ENCODE measurements around the gene ZNF652.

The ZNF652 gene

DNA sequence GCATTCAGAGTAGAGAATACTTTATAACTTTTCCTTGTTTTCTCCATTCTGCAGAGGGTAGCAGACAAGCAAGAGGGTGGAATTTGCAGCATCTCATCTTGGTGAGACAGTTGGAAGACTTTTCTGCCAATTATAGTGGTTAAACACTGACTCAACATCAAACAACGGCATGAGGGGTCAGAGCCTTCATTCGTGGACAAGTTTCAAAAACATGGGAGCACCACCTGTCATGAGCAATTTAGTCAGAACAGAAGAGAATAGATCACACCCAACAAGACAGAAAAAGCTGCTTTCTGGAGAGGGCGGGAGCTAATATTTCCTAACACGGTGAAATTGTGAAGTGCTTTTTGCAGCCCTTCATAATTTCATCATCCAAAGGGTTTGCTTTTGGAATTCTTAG, 17.9 kb upstream of the ZNF652 start:
- TF ChIP-seq EP300 (IDR thresholded peaks at IDR 0.05; ENCODE audit: borderline replicate concordance) (no peak), ZBTB7A (IDR thresholded peaks at IDR 0.05; ENCODE audit: low read depth) (no peak), TCF12 (IDR thresholded peaks at IDR 0.05; ENCODE audit: low read depth) (no peak), FOXM1 (IDR thresholded peaks at IDR 0.05; ENCODE audit: borderline replicate concordance, low read depth) (no peak), TAF1 (IDR thresholded peaks at IDR 0.05; ENCODE audit: low read depth) (no peak), CREB1 (IDR thresholded peaks at IDR 0.05; ENCODE audit: low read depth) (no peak), CEBPB (IDR thresholded peaks at IDR 0.05) (no peak), NFIC (IDR thresholded peaks at IDR 0.05) (no peak), RAD21 (IDR thresholded peaks at IDR 0.05; ENCODE audit: low read depth) (no peak), EGR1 (IDR thresholded peaks at IDR 0.05) (no peak), YY1 (IDR thresholded peaks at IDR 0.05; ENCODE audit: low read depth) (no peak), TEAD4 (IDR thresholded peaks at IDR 0.05) (no peak)
- TF ChIP-seq, protein P1, sequence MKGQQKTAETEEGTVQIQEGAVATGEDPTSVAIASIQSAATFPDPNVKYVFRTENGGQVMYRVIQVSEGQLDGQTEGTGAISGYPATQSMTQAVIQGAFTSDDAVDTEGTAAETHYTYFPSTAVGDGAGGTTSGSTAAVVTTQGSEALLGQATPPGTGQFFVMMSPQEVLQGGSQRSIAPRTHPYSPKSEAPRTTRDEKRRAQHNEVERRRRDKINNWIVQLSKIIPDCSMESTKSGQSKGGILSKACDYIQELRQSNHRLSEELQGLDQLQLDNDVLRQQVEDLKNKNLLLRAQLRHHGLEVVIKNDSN (IDR thresholded peaks at IDR 0.05), result no peak
- TF ChIP-seq, protein P2, sequence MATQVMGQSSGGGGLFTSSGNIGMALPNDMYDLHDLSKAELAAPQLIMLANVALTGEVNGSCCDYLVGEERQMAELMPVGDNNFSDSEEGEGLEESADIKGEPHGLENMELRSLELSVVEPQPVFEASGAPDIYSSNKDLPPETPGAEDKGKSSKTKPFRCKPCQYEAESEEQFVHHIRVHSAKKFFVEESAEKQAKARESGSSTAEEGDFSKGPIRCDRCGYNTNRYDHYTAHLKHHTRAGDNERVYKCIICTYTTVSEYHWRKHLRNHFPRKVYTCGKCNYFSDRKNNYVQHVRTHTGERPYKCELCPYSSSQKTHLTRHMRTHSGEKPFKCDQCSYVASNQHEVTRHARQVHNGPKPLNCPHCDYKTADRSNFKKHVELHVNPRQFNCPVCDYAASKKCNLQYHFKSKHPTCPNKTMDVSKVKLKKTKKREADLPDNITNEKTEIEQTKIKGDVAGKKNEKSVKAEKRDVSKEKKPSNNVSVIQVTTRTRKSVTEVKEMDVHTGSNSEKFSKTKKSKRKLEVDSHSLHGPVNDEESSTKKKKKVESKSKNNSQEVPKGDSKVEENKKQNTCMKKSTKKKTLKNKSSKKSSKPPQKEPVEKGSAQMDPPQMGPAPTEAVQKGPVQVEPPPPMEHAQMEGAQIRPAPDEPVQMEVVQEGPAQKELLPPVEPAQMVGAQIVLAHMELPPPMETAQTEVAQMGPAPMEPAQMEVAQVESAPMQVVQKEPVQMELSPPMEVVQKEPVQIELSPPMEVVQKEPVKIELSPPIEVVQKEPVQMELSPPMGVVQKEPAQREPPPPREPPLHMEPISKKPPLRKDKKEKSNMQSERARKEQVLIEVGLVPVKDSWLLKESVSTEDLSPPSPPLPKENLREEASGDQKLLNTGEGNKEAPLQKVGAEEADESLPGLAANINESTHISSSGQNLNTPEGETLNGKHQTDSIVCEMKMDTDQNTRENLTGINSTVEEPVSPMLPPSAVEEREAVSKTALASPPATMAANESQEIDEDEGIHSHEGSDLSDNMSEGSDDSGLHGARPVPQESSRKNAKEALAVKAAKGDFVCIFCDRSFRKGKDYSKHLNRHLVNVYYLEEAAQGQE (IDR thresholded peaks at IDR 0.05; ENCODE audit: low read depth), result no peak
- TF ChIP-seq, protein P3, sequence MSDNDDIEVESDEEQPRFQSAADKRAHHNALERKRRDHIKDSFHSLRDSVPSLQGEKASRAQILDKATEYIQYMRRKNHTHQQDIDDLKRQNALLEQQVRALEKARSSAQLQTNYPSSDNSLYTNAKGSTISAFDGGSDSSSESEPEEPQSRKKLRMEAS (IDR thresholded peaks at IDR 0.05), result no peak

DNA sequence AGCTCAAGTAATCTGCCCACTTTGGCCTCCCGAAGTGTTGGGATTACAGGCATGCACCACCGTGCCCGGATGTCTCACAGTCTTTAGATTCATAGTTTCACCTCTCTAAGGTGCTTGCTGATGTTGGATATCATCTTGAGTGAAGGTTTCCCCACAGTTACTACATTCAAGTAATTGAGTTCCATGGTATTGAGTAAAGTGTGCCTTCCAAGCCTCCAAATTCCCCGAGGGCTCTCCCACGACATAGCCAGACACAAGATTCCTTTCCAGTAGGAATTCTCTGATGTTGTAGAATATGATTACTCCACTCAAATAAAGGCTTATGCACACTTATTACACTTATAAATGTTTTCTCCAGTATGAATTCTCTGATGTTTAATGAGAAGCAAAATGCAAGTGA, 16.3 kb upstream of the ZNF652 start:
- no peak for TF ChIP-seq CREB1 (IDR thresholded peaks at IDR 0.05; ENCODE audit: low read depth)
- TF ChIP-seq, protein P1 (IDR thresholded peaks at IDR 0.05), result no peak
- no peak for TF ChIP-seq NFIC (IDR thresholded peaks at IDR 0.05)
- no peak for TF ChIP-seq TCF12 (IDR thresholded peaks at IDR 0.05; ENCODE audit: low read depth)
- TF ChIP-seq, protein P2 (IDR thresholded peaks at IDR 0.05; ENCODE audit: low read depth), result no peak
- no peak for TF ChIP-seq CEBPB (IDR thresholded peaks at IDR 0.05)
- TF ChIP-seq TEAD4 (IDR thresholded peaks at IDR 0.05), result no peak
- TF ChIP-seq, protein P3 (IDR thresholded peaks at IDR 0.05), result no peak

DNA sequence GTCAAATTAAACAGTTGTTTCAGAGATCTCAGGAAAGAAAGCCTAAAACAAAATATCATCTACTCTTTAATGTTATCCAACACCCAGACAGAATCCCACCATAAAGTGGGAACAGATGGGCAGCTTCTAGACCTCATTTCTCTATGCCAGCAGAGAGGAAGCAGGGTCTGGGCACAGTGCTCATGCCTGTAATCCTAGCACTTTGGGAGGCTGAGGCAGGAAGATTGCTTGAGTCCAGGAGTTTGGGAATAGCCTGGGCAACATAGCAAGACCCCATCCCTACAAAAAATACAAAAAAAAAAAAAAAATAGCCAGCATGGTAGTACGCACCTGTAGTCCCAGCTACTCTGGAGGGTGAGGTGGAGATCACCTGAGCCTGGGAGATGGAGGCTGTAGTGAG, 13.5 kb upstream of the ZNF652 start:
- TF ChIP-seq TCF12 (IDR thresholded peaks at IDR 0.05; ENCODE audit: low read depth) (no peak), EP300 (IDR thresholded peaks at IDR 0.05; ENCODE audit: borderline replicate concordance) (no peak), TEAD4 (IDR thresholded peaks at IDR 0.05) (no peak)
- TF ChIP-seq, protein P1 (IDR thresholded peaks at IDR 0.05), result no peak

DNA sequence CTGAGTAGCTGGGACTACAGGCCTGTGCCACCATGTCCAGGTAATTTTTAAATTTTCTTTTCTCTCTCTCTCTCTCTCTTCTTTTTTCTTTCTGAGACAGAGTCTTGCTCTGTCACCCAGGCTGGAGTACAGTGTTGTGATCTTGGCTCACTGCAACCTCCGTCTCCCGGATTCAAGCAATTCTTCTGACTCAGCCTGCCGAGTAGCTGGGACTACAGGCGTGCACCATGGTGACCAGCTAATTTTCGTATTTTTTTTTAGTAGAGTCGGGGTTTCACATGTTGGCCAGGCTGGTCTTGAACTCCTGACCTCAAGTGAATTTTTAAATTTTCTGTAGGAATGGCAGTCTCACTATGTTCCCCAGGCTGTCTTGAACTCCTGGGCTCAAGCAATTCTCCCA, 11.1 kb upstream of the ZNF652 start:
- TF ChIP-seq, protein P2 (IDR thresholded peaks at IDR 0.05; ENCODE audit: low read depth), result no peak
- TF ChIP-seq TAF1 (IDR thresholded peaks at IDR 0.05; ENCODE audit: low read depth), result no peak

DNA sequence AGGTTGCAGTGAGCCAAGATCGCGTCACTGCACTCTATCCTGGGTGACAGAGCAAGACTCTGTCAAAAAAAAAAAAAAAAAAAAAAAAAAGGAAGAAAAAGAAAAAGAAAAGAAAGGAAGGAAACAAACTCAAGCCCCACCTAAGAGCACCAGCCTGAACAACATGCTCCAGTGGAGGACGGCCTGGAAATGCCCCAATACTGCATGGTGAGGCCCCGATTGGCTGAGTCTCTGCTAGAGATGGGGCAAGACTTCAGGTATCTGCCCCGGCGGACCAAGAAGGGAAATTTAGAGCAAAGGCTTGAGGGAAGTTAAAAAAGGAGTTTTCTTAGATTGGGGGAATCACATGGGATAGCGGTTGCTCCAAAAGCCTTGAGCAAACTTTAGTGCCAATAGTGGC, 10.4 kb upstream of the ZNF652 start:
- TF ChIP-seq TCF12 (IDR thresholded peaks at IDR 0.05; ENCODE audit: low read depth) (no peak), NFIC (IDR thresholded peaks at IDR 0.05) (no peak), EGR1 (IDR thresholded peaks at IDR 0.05) (no peak), CREB1 (IDR thresholded peaks at IDR 0.05; ENCODE audit: low read depth) (no peak), TAF1 (IDR thresholded peaks at IDR 0.05; ENCODE audit: low read depth) (no peak), ZBTB7A (IDR thresholded peaks at IDR 0.05; ENCODE audit: low read depth) (no peak), CEBPB (IDR thresholded peaks at IDR 0.05) (no peak), RAD21 (IDR thresholded peaks at IDR 0.05; ENCODE audit: low read depth) (no peak), YY1 (IDR thresholded peaks at IDR 0.05; ENCODE audit: low read depth) (no peak), TEAD4 (IDR thresholded peaks at IDR 0.05) (no peak), FOXM1 (IDR thresholded peaks at IDR 0.05; ENCODE audit: borderline replicate concordance, low read depth) (no peak), EP300 (IDR thresholded peaks at IDR 0.05; ENCODE audit: borderline replicate concordance) (no peak)
- TF ChIP-seq, protein P3 (IDR thresholded peaks at IDR 0.05), result no peak
- TF ChIP-seq, protein P2 (IDR thresholded peaks at IDR 0.05; ENCODE audit: low read depth), result no peak
- TF ChIP-seq, protein P1 (IDR thresholded peaks at IDR 0.05), result no peak
